Stimulated activated memory B cell treated with anti-CD40 and anti-IgM and Interleukin-4, amounts not matched to agents 10 μg/mL and 1 μg/mL and 100 μg/mL, for 72 hours (primary cell): ENCODE results near the gene CERS2.

Experiments
- ATAC-seq: fragments of 150-1000 bp; cut with Tn5 transposase; 2 replicates; pipeline ENCODE4 v1.10.0; 2021
- H3K27ac Mint-ChIP-seq: one replicate; pipeline ENCODE4 v1.8.0; 2022; ENCODE audit warnings: mild to moderate bottlenecking, mixed read lengths
- H3K27me3 Mint-ChIP-seq: one replicate; pipeline ENCODE4 v1.8.0; 2022; ENCODE audit warnings: mixed read lengths
- H3K36me3 Mint-ChIP-seq: one replicate; pipeline ENCODE4 v1.8.0; 2022; ENCODE audit warnings: mixed read lengths
- H3K4me1 Mint-ChIP-seq: one replicate; pipeline ENCODE4 v1.8.0; 2022; ENCODE audit warnings: mixed read lengths
- H3K4me3 Mint-ChIP-seq: one replicate; pipeline ENCODE4 v1.8.0; 2022; ENCODE audit warnings: mild to moderate bottlenecking, moderate library complexity, mixed read lengths
- H3K9me3 Mint-ChIP-seq: one replicate; pipeline ENCODE4 v1.8.0; 2022; ENCODE audit warnings: mixed read lengths

Gene CERS2

DNA sequence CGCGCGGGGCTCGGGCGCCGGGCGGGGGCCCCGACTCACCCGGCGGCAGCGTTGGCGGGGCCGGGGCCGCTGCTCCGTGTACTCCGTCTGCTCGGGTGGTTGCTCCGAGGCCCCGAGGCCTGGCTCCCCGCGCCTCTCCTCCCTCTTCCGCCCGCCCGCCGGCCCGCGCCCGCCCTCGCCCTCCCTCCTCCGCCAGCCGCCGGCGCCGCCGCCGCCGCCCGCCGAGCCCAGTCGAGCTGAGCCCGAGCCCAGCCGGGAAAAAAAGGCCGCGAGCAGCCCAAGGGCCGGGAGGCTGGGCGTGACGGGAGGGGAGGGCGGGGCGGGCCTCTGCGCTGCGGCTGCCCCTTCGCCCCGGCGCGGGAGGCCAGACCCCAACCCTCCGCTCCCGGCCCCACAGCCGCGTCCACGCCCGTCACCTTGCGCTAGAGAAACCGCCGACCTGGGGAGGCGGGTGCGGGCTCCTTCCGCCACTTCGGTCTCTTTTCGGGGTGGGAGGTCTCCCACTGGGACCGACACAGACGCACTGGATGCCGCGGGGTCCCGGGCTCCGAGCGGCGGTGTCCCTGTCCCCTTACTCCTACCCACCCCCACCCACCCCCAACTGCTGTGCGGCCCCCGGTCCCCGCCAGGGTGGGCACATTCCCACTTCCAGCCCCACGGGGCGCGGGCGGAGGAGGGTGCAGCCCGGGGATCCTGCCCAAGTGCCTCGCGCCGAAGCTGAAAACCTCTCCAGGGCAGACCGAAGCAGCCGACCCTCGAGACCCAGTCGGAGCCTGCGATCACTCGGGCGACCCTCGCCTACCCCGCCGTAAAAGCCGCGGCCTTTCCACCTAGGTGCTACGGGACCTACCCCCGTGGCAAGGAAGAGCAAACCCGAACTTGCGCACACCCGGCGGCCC is at the start of gene CERS2:
CERS2 (minus strand) TSS at position 256 of the 899 bp plus-strand sequence. CDS start 5,745 bp downstream, outside the sequence.
- Mint-ChIP-seq H3K36me3 (no peaks in the 10 kb centered on the region), H3K4me1 (peaks cover 76% of the 10 kb centered on the region), H3K27ac (peak within 1 kb of the TSS; percentile 86), H3K27me3 (no peaks in the 10 kb centered on the region), H3K4me3 (peak within 1 kb of the TSS; percentile 86), H3K9me3 (no peaks in the 10 kb centered on the region)
- ATAC-seq: peak; percentile 72

- H3K27ac Mint-ChIP-seq: no peak overlapping the region
Measured at GRCh38 chr1:151013518-151013917, 38.9 kb upstream of the CERS2 start.

GRCh38 chr1:151012684-151013471 is 38.2 kb upstream of the CERS2 start:
- H3K27me3 Mint-ChIP-seq: no peaks in the 10 kb centered on the region
- H3K36me3 Mint-ChIP-seq: peaks cover 5% of the 10 kb centered on the region
- no peak overlapping the region for H3K27ac Mint-ChIP-seq
- H3K4me3 Mint-ChIP-seq: no peak overlapping the region
- ATAC-seq: no peak
- H3K9me3 Mint-ChIP-seq: no peaks in the 10 kb centered on the region
- peaks cover 28% of the 10 kb centered on the region for H3K4me1 Mint-ChIP-seq

More at GRCh38 chr1:151013518-151013917, 38.9 kb upstream of the CERS2 start:
- no peak for ATAC-seq
- Mint-ChIP-seq H3K4me1 (peaks cover 22% of the 10 kb centered on the region), H3K27me3 (no peaks in the 10 kb centered on the region), H3K9me3 (no peaks in the 10 kb centered on the region), H3K36me3 (peaks cover 6% of the 10 kb centered on the region), H3K4me3 (no peak overlapping the region)

DNA sequence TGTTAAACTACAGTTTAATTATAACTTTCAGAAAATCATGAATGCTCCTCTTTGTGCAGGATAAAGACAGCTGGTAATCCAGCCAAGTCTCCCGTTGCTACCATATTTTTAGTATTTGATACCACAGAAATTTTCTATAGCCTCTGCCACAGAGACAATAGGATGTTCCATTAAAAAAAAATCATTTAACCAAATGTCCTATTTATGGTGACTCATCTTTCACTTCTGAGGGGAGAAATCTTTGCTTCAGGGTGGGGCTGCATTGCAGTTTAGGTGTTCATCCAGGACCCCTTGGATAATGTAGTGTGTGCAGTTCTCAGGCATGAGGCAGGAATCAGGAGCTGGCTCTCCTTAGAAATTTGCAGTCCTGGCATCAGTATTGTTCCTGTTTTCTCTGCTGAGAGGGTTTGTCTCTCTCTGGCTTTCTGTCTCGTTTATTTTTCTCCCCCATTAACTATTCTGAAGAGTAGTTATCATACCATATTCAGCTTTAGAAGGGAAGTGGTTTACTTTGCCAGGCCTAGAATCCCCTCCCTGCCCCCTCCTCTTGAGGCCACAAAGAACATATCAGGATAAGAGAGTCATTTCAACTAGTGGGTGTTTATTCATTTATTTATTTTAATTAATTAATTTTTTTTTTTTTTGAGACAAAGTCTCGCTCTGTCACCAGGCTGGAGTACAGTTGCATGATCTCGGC is 36.7 kb upstream of the CERS2 start:
- Mint-ChIP-seq H3K36me3 (peaks cover 5% of the 10 kb centered on the region), H3K27me3 (no peaks in the 10 kb centered on the region), H3K4me1 (peaks cover 44% of the 10 kb centered on the region), H3K9me3 (no peaks in the 10 kb centered on the region), H3K4me3 (no peak overlapping the region), H3K27ac (no peak overlapping the region)
- no peak for ATAC-seq

- peaks cover 54% of the 10 kb centered on the region for H3K4me1 Mint-ChIP-seq
- ATAC-seq: no peak
Measured at GRCh38 chr1:151010346-151010726, 35.7 kb upstream of the CERS2 start.

DNA sequence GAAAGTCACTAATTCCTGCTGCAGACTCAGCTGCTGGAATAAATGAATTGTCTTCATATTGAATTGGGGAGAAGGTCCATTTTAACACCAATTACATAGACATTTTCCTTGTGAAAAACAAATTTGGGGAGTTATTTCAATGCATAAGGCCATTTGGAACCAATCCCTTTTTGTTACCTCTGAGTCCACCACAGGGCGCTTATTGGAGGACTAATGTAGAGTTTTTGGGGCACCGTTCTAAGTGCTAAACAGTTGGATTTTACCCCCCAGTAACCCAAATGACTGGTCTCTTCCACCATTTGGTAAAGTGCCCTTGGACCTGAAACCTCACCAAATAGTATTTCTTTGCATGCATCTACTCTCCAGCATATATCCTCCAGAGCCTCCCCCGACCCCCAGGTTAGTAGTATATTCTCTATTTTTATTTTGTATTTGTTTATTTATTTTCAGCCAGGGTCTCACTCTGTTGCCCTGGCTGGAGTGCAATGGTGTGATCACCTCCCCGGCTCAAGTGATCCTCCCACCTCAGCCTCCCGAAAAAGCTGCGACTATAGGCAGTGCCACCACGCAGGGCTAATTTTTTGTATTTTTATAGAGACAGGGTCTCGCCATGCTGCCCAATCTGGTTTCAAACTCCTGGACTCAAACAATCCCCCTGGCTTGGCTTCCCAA is 35.2 kb upstream of the CERS2 start:
- Mint-ChIP-seq H3K4me1 (peaks cover 59% of the 10 kb centered on the region), H3K9me3 (no peaks in the 10 kb centered on the region), H3K36me3 (peaks cover 5% of the 10 kb centered on the region), H3K27me3 (no peaks in the 10 kb centered on the region), H3K4me3 (peak overlapping the region; percentile 97), H3K27ac (no peak overlapping the region)
- ATAC-seq: no peak

More at GRCh38 chr1:151010346-151010726, 35.7 kb upstream of the CERS2 start:
- Mint-ChIP-seq H3K9me3 (no peaks in the 10 kb centered on the region), H3K36me3 (peaks cover 5% of the 10 kb centered on the region), H3K27ac (no peak overlapping the region), H3K4me3 (no peak overlapping the region), H3K27me3 (no peaks in the 10 kb centered on the region)

DNA sequence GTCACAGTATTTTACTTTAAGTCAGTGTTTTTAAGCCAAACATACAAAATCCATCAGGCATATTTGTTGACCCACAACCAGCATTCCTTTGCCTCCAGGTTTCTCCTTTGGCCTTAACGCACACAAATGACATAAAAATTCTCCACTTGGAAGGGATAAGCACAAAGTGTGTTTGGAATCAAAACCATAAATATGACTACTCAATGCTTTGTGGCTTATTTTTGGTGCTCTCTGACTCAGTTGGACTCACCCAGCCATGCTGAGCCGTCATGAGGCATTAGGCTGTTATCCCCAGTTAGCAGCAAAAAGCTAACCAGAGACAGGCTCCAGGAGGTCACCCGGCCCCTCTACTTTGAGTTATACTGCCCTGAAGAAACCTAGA is 34.6 kb upstream of the CERS2 start:
- H3K4me1 Mint-ChIP-seq: peaks cover 62% of the 10 kb centered on the region
- peak overlapping the region; percentile 97 for H3K4me3 Mint-ChIP-seq
- H3K27ac Mint-ChIP-seq: peak overlapping the region; percentile 98
- no peaks in the 10 kb centered on the region for H3K9me3 Mint-ChIP-seq
- H3K36me3 Mint-ChIP-seq: peaks cover 5% of the 10 kb centered on the region
- ATAC-seq: no peak
- no peaks in the 10 kb centered on the region for H3K27me3 Mint-ChIP-seq

- ATAC-seq: peak; percentile 98
- peaks cover 5% of the 10 kb centered on the region for H3K36me3 Mint-ChIP-seq
- H3K27ac Mint-ChIP-seq: peak within 1 kb of the TSS; percentile 98
- H3K4me1 Mint-ChIP-seq: peaks cover 64% of the 10 kb centered on the region
- no peaks in the 10 kb centered on the region for H3K9me3 Mint-ChIP-seq
- no peaks in the 10 kb centered on the region for H3K27me3 Mint-ChIP-seq
- H3K4me3 Mint-ChIP-seq: peak within 1 kb of the TSS; percentile 97
Measured at GRCh38 chr1:151008244-151009205, 33.9 kb upstream of the CERS2 start, which contains the start of gene PRUNE1. TSS of gene PRUNE1 (plus strand) at chr1:151008449. CDS start at chr1:151008633, 184 bp downstream.

GRCh38 chr1:151007853-151008243 is 33.2 kb upstream of the CERS2 start:
- Mint-ChIP-seq H3K9me3 (no peaks in the 10 kb centered on the region), H3K4me3 (peak overlapping the region; percentile 97), H3K36me3 (peaks cover 5% of the 10 kb centered on the region), H3K27ac (peak overlapping the region; percentile 98), H3K27me3 (no peaks in the 10 kb centered on the region), H3K4me1 (peaks cover 60% of the 10 kb centered on the region)
- ATAC-seq: no peak

DNA sequence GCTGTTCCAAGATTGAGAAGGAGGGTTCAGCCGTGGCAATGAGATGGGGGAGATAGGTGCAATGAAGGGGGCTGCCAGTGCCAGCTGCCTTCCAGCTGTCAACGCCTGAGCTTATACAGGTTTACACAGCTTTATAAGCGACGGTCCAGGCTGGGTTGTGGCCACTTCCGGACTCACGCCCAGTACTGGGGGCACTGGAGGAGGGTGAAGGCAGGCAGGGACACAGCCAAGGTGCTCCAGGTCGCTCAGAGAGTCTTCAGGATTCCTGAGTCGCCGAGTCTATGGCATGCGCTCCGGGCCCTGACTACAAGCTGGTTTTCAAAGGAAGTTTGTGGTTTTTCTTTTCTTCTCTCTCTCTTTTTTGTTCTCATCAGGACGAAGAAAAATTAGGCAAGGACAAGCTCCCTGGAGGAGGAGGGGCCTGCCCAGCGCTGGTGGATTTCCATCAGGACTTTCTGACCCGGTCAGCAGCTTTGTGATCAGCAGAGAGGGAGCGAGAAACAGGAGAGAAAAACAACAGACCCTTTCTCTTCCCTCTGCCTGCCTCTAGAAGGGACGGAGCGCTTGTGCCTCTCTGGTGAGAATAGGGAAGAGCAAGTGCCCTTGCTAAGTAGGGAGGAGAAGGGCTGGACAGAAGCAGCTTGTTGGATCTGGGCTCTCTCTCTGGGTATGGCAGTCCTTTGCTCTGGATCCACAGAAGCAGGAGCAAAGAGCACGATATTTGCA is 31.9 kb upstream of the CERS2 start, which contains the start of gene MINDY1:
MINDY1 (minus strand) TSS at position 576 of the 726 bp plus-strand sequence. CDS start 4,285 bp downstream, outside the sequence.
- ATAC-seq: peak; percentile 71
- Mint-ChIP-seq H3K27me3 (no peaks in the 10 kb centered on the region), H3K9me3 (no peaks in the 10 kb centered on the region), H3K27ac (peak within 1 kb of the TSS; percentile 98), H3K36me3 (peaks cover 12% of the 10 kb centered on the region), H3K4me1 (peaks cover 60% of the 10 kb centered on the region), H3K4me3 (peak within 1 kb of the TSS; percentile 97)

- H3K27me3 Mint-ChIP-seq: no peaks in the 10 kb centered on the region
- ATAC-seq: no peak
- peaks cover 15% of the 10 kb centered on the region for H3K36me3 Mint-ChIP-seq
- no peaks in the 10 kb centered on the region for H3K9me3 Mint-ChIP-seq
- peaks cover 60% of the 10 kb centered on the region for H3K4me1 Mint-ChIP-seq
- peak overlapping the region; percentile 98 for H3K27ac Mint-ChIP-seq
- peak overlapping the region; percentile 97 for H3K4me3 Mint-ChIP-seq
Measured at GRCh38 chr1:151005729-151006319, 31.2 kb upstream of the CERS2 start.

- Mint-ChIP-seq H3K36me3 (peaks cover 17% of the 10 kb centered on the region), H3K4me3 (no peak overlapping the region), H3K27ac (no peak overlapping the region), H3K9me3 (no peaks in the 10 kb centered on the region), H3K4me1 (peaks cover 40% of the 10 kb centered on the region), H3K27me3 (no peaks in the 10 kb centered on the region)
- ATAC-seq: no peak
Measured at GRCh38 chr1:151003180-151003579, 28.5 kb upstream of the CERS2 start.

- Mint-ChIP-seq H3K27ac (no peak overlapping the region), H3K4me3 (no peak overlapping the region), H3K27me3 (no peaks in the 10 kb centered on the region), H3K36me3 (peaks cover 17% of the 10 kb centered on the region), H3K4me1 (peaks cover 34% of the 10 kb centered on the region), H3K9me3 (no peaks in the 10 kb centered on the region)
- no peak for ATAC-seq
Measured at GRCh38 chr1:151002611-151003010, 28.0 kb upstream of the CERS2 start.
